B cell (primary cell): ENCODE measurements around the gene MALSU1.

Experiments used
- CTCF ChIP-seq: fragments of 200-600 bp; IDR thresholded peaks from one replicate; pipeline ENCODE4 v1.8.0; 2022; ENCODE audit warnings: antibody characterized with exemption, mild to moderate bottlenecking
- EZH2 ChIP-seq: IDR thresholded peaks from 2 replicates; pipeline ENCODE4 v1.6.1; 2012; ENCODE audit warnings: borderline replicate concordance, low read depth, mild to moderate bottlenecking, moderate library complexity, low read length; ENCODE audit not compliant: insufficient read depth, poor library complexity, severe bottlenecking

- TF ChIP-seq CTCF (no peak), EZH2 (no peak)
Observed at GRCh38 chr7:23294549-23295400, 4.4 kb upstream of the MALSU1 start.
